T-helper 2 cell (primary cell): ENCODE data around the gene GLT8D1.
"Not testable (repeated sequence)": the region's sequence is repeated elsewhere in the genome, so short reads cannot be mapped to it uniquely, and the experiment has no call there.

ENCODE experiments used
- DNase-seq, 5 experiments: peaks; one replicate each; pipeline versions ENCODE4 v3.0.0 to v3.0.0-alpha.2; 2012 to 2022

The GLT8D1 gene

GRCh38 chr3:52679811-52680210 is 25.8 kb downstream of the GLT8D1 start:
- no peak for DNase-seq

GRCh38 chr3:52679199-52679538 is 26.4 kb downstream of the GLT8D1 start:
- DNase-seq, result no peak

- no peak for DNase-seq
Observed at GRCh38 chr3:52678265-52679198, 27.1 kb downstream of the GLT8D1 start.

GRCh38 chr3:52676201-52676600 is 29.4 kb downstream of the GLT8D1 start:
- DNase-seq, result not testable (repeated sequence)

GRCh38 chr3:52671676-52672075 is 33.9 kb downstream of the GLT8D1 start:
- DNase-seq, result peak in 1 of 5 experiments; percentile 43

GRCh38 chr3:52670621-52671521 is 34.7 kb downstream of the GLT8D1 start:
- DNase-seq, result peak in 3 of 5 experiments; percentile 14 to 86 (median 22)

GRCh38 chr3:52663098-52663497 is 42.5 kb downstream of the GLT8D1 start:
- no peak for DNase-seq

- DNase-seq, result no peak
Observed at GRCh38 chr3:52660046-52660445, 45.5 kb downstream of the GLT8D1 start.

GRCh38 chr3:52655895-52656294 is 49.7 kb downstream of the GLT8D1 start:
- DNase-seq, result no peak

- no peak for DNase-seq
Observed at GRCh38 chr3:52651592-52651991, 54.0 kb downstream of the GLT8D1 start.

GRCh38 chr3:52650439-52650838 is 55.2 kb downstream of the GLT8D1 start:
- DNase-seq, result peak in 1 of 5 experiments; percentile 78

- no peak for DNase-seq
Observed at GRCh38 chr3:52649461-52650210, 56.0 kb downstream of the GLT8D1 start.

- DNase-seq, result no peak
Observed at GRCh38 chr3:52645549-52645948, 60.0 kb downstream of the GLT8D1 start.
